Measurements from ENCODE around the gene USP37.

- TF ChIP-seq POLR2A (IDR thresholded peaks at IDR 0.05) (peak; percentile 2 to 48 (median 35)), CTCF (IDR thresholded peaks at IDR 0.05) (no peak)
These were observed 161.1 kb downstream of the USP37 start for GRCh38 chr2:218406949-218407618.

Measured in body of pancreas (tissue), 4 donors.